Kidney tubule cell (primary cell): Measurements from ENCODE around the gene CEP83.

ENCODE experiments used
- DNase-seq: peaks from one replicate; pipeline ENCODE4 v3.0.0-alpha.2; 2018; ENCODE audit warnings: low spot score

CEP83 gene

GRCh38 chr12:94305130-94305957 is 154.3 kb downstream of the CEP83 start:
- DNase-seq: no peak

- peak; percentile 1 for DNase-seq
Measured at GRCh38 chr12:94304566-94305061, 155.1 kb downstream of the CEP83 start.

- DNase-seq: no peak
Measured at GRCh38 chr12:94304012-94304411, 155.7 kb downstream of the CEP83 start.

- no peak for DNase-seq
Measured at GRCh38 chr12:94299846-94300245, 159.8 kb downstream of the CEP83 start.

- no peak for DNase-seq
Measured at GRCh38 chr12:94297876-94298505, 161.7 kb downstream of the CEP83 start.

GRCh38 chr12:94297096-94297699 is 162.5 kb downstream of the CEP83 start:
- no peak for DNase-seq

DNA sequence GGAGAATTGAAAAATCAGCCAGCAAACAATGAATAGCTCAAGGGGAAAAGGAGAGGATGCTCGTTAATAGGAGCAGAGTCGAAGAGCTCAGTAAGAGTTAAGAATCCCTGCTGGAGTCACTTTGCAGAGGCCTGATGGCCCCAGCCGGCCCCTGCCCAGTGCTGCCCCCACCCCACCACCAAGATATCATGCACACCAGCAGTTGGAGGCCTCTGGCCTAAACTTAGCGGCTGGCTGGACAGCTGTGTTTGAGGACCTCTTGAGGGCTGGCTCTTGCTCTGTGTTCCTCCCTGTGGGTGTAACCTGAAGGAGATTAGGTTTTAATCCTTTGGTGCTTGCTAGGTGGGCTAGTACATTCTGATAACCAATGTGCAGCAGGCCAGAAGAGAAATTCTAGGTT is 169.3 kb downstream of the CEP83 start:
- no peak for DNase-seq

GRCh38 chr12:94289461-94290312 is 170.0 kb downstream of the CEP83 start:
- peak; percentile 15 for DNase-seq

DNA sequence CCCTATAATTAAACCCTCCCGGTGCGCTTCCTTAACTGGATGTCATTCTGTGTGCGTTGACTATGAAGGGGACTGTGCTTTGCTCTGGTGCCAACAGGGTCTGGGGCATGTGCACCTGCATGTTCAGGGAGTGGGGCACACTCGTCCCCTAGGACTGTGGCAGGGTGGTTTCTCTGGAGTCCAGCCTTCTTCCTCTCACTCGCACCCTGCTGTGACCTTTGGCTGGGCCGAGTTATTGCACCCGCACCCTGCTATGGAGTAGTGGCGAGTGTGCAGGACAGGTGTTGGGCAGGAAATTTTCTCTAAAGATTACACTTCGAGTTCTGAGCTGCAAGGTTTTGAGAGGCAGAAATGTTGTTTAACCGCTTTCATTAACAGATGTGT is 172.4 kb downstream of the CEP83 start:
- DNase-seq: no peak

DNA sequence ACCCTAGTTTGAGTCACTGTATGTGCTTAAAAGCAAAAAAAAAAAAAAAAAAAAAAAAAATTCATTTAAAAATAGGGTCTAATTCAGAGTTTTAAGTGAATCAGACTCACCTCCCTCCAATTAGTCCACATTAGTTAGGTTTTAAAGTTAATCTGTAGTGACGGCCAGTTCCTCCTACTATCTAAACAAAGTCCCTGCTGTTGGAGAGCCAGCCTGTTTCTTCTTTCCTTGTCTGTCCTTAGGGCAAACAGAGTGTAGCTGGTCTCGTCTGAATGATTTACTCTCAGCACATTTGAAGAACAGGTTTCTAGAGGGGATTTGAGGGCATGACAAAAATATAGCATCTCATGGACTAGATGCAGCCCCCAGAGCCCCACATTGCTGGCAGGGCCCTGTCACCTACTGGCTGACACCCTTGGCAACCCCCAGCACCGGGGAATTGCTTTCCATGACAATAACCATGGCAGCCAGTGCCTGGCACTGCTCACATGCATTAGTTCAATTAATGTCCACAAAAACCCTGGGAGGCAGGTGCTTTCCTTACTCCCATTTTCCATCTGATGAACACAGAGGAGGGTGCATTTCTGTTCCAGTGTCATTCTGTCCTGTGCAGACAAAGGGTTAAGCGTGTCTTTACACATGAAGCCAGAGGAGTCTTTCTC is 173.0 kb downstream of the CEP83 start:
- DNase-seq: no peak

DNA sequence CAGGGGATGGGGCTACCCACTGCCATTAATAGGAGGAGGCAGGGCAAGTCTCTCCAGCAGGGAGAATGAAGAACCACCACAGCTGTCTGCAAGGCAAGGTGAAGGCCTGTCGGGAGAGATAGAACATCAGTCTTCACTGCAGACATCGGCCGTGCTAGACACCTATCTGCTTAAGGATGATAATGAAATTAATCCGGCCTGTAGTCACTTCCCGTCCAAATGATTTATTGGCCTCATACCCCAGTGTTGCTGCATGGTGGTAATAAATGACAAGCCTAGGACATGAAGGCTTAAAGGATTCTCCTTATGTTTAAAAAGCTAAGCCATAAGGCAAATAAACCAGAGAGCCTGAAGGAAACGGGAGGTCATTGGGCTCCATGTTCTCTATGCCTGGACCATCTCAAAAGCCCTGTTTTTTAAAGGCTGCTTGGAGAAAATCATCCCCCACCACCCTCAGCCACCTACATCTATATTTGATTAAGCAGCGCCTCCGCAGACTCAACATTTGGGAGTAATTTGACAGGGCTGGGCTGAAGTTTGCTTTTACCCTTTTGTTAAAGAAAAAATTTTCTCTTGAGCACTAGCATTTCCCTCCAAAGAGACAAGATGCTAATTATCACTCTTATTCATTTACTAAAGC is 173.6 kb downstream of the CEP83 start:
- no peak for DNase-seq

- DNase-seq: no peak
Measured at GRCh38 chr12:94284859-94285258, 174.8 kb downstream of the CEP83 start.

GRCh38 chr12:94284046-94284445 is 175.6 kb downstream of the CEP83 start:
- no peak for DNase-seq

DNA sequence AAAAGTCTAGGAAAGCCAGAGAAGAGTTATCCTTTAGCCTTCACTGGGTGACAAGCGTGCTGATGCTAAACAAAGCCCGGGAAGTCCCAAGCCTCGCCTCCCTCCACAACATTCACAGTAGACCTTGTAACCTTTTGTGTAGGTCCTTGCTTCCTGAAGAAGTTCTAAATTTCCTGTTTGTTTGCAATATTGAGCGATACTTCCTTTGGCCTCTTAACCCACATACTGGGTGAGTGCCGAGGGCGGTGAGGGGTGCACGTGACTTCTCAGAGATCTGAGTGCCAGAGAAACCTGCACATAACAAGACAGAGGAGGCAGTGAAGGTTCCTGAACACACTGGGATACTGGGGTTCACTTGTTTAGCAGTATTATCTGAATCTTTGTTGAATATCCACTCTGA is 177.0 kb downstream of the CEP83 start:
- no peak for DNase-seq

- DNase-seq: no peak
Measured at GRCh38 chr12:94280063-94280462, 179.6 kb downstream of the CEP83 start.

GRCh38 chr12:94277426-94278000 is 182.2 kb downstream of the CEP83 start:
- no peak for DNase-seq

DNA sequence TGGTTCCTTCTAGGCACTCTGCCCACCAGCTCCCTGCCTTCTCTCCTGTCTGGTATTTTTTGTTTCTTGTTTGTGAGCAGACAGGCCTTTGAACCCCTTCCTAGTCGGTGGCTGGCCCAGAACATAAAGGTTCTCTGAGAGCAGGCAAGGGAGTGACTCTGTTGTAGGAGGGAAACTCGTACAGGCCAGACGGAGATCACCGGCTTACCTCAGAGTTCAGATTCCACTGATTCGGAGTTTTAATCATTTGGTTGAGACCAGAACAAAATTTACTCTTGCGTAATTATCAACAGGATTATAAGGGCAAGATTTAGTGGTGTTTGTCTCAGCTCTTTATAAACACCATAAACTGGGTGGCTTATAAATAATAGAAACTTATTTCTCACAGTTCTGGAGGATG is 182.9 kb downstream of the CEP83 start:
- no peak for DNase-seq

DNA sequence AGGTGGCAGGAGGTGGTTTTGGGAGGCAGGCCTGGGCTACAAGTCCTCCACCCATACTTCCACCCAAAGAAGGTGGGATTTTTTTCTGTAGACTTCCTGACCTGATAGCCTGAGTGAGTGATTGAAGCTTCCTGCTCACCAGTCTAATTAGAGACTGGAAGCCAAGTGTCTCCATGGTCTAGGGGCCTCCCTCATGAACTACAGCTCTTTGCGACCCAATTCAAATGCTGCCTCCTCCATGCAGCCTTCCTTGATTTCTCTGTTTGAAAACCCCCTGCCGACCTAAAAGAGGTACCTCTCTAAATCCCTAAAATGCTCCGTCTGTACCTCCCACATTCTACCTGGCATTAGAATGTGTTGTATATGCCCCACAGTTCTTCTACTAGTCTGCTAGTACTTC is 186.4 kb downstream of the CEP83 start:
- no peak for DNase-seq

DNA sequence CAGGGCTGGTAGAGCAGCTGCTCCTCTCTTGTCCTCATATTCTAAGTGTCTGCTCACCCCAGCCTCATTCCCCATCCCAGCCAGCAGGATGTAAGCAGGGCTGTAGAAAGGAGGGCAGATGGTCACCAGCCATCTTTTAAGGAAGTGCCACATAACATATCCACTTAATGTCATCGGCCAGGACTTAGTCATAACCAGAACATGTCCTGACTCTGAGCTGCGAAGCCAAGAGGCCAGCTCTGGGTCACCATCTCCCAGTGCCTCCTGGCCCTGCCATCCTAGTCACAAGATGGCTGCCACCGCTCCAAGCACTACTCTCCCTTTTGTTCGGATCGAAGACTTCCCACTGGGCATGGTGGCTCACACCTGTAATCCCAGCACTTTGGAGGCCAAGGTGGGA is 187.4 kb downstream of the CEP83 start:
- DNase-seq: no peak

DNA sequence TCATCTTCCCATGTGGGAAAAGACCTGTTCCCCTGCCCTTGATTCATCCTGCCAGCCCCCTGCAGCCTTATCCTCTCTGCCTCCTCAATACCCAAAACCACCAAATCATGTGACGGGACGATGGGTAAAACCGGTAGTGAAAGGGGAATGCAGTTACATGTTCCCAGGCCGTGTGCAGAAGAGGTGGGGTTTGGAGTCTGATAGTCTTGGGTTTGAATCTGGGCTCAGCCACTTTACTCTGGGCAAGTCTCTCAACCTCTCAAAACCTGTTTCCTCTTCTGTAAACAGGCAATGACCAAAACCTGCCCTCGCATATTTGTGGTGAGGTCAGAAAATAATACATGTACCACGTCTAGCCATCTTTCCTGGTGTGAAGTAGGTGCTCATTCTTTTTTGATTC is 188.3 kb downstream of the CEP83 start:
- peak; percentile 61 for DNase-seq
